ES-I3 (cell line): ENCODE results near the gene CD320.
A peak's percentile ranks its signal among the peaks of the same experiment; 100 is the strongest.

Experiments
- H3K36me3 ChIP-seq: 2 replicates; pipeline ENCODE4 v1.6.1; 2013; ENCODE audit warnings: mild to moderate bottlenecking, low read length, control low read depth, moderate library complexity; ENCODE audit not compliant: insufficient read depth
- H3K4me1 ChIP-seq: 2 replicates; pipeline ENCODE4 v1.6.1; 2013; ENCODE audit warnings: mild to moderate bottlenecking, control low read depth, low read length; ENCODE audit not compliant: insufficient read depth
- H3K9ac ChIP-seq: 2 replicates; pipeline ENCODE4 v1.6.1; 2013; ENCODE audit warnings: low read depth, mild to moderate bottlenecking, low read length, moderate library complexity
- H3K9me3 ChIP-seq: 2 replicates; pipeline ENCODE4 v1.6.1; 2013; ENCODE audit warnings: mild to moderate bottlenecking, low read length, moderate library complexity; ENCODE audit not compliant: control insufficient read depth, insufficient read depth

CD320 gene

GRCh38 chr19:8337728-8338127 lies 29.6 kb upstream of the CD320 start:
- Histone ChIP-seq H3K9me3 (no peaks in the 10 kb centered on the region), H3K4me1 (peaks cover 3% of the 10 kb centered on the region; the same call in 1 of the 2 replicates), H3K9ac (no peak overlapping the region), H3K36me3 (no peaks in the 10 kb centered on the region)

- Histone ChIP-seq H3K9me3 (no peaks in the 10 kb centered on the region), H3K9ac (no peak overlapping the region), H3K4me1 (peaks cover 3% of the 10 kb centered on the region; the same call in 1 of the 2 replicates), H3K36me3 (no peaks in the 10 kb centered on the region)
These were observed 28.5 kb upstream of the CD320 start for GRCh38 chr19:8336660-8337059.

- Histone ChIP-seq H3K4me1 (peaks cover 3% of the 10 kb centered on the region; the same call in 1 of the 2 replicates), H3K9ac (no peak overlapping the region; the same call in 1 of the 2 replicates), H3K36me3 (no peaks in the 10 kb centered on the region), H3K9me3 (no peaks in the 10 kb centered on the region)
These were observed 28.0 kb upstream of the CD320 start for GRCh38 chr19:8336072-8336569.

- Histone ChIP-seq H3K4me1 (peaks cover 3% of the 10 kb centered on the region; the same call in 1 of the 2 replicates), H3K9me3 (no peaks in the 10 kb centered on the region), H3K36me3 (no peaks in the 10 kb centered on the region), H3K9ac (peak overlapping the region; percentile 59; the same call in 1 of the 2 replicates)
These were observed 27.3 kb upstream of the CD320 start for GRCh38 chr19:8335343-8336071.

GRCh38 chr19:8334458-8335342 lies 26.5 kb upstream of the CD320 start:
- Histone ChIP-seq H3K9ac (peak overlapping the region; percentile 59), H3K36me3 (no peaks in the 10 kb centered on the region), H3K4me1 (peaks cover 3% of the 10 kb centered on the region; the same call in 1 of the 2 replicates), H3K9me3 (no peaks in the 10 kb centered on the region)

GRCh38 chr19:8333767-8334457 lies 25.8 kb upstream of the CD320 start:
- Histone ChIP-seq H3K4me1 (peaks cover under 1% of the 10 kb centered on the region; the same call in 1 of the 2 replicates), H3K9ac (peak overlapping the region; percentile 59; the same call in 1 of the 2 replicates), H3K36me3 (no peaks in the 10 kb centered on the region), H3K9me3 (no peaks in the 10 kb centered on the region)

- no peaks in the 10 kb centered on the region for H3K36me3 ChIP-seq
- no peaks in the 10 kb centered on the region for H3K9me3 ChIP-seq
- H3K9ac ChIP-seq = peak overlapping the region; percentile 59; the same call in 1 of the 2 replicates
- H3K4me1 ChIP-seq = no peaks in the 10 kb centered on the region
These were observed 25.0 kb upstream of the CD320 start for GRCh38 chr19:8332976-8333766.

- Histone ChIP-seq H3K9me3 (no peaks in the 10 kb centered on the region), H3K4me1 (no peaks in the 10 kb centered on the region), H3K9ac (no peak overlapping the region), H3K36me3 (no peaks in the 10 kb centered on the region)
These were observed 23.2 kb upstream of the CD320 start for GRCh38 chr19:8331263-8331845.

- no peaks in the 10 kb centered on the region for H3K36me3 ChIP-seq
These were observed 21.8 kb upstream of the CD320 start for GRCh38 chr19:8329996-8330395.

GRCh38 chr19:8325454-8325853 lies 17.3 kb upstream of the CD320 start:
- Histone ChIP-seq H3K9ac (no peak overlapping the region), H3K36me3 (peaks cover 16% of the 10 kb centered on the region), H3K4me1 (peaks cover 3% of the 10 kb centered on the region; the same call in 1 of the 2 replicates), H3K9me3 (no peaks in the 10 kb centered on the region)

More at GRCh38 chr19:8329996-8330395, 21.8 kb upstream of the CD320 start:
- Histone ChIP-seq H3K4me1 (no peaks in the 10 kb centered on the region), H3K9me3 (no peaks in the 10 kb centered on the region), H3K9ac (no peak overlapping the region)

- Histone ChIP-seq H3K36me3 (peaks cover 16% of the 10 kb centered on the region), H3K9me3 (no peaks in the 10 kb centered on the region), H3K9ac (no peak overlapping the region), H3K4me1 (peaks cover 3% of the 10 kb centered on the region; the same call in 1 of the 2 replicates)
These were observed 16.3 kb upstream of the CD320 start for GRCh38 chr19:8324186-8325050.

GRCh38 chr19:8323781-8324185 lies 15.6 kb upstream of the CD320 start:
- H3K36me3 ChIP-seq = peaks cover 16% of the 10 kb centered on the region
- H3K9me3 ChIP-seq = no peaks in the 10 kb centered on the region
- H3K9ac ChIP-seq = no peak overlapping the region
- peaks cover 3% of the 10 kb centered on the region; the same call in 1 of the 2 replicates for H3K4me1 ChIP-seq
